HEK293 (cell line): ENCODE data around the gene PTPRO.

Experiments used
- SALL2 ChIP-seq: fragments of 450-650 bp; formaldehyde crosslinking; IDR thresholded peaks from 2 replicates; pipeline ENCODE4 v1.5.0; 2017; ENCODE audit warnings: missing biosample characterization, mild to moderate bottlenecking, missing genetic modification characterization, borderline replicate concordance
- ZBTB20 ChIP-seq: fragments of 450-650 bp; formaldehyde crosslinking; IDR thresholded peaks from 2 replicates; pipeline ENCODE4 v1.5.1; 2016; ENCODE audit warnings: missing biosample characterization, missing genetic modification characterization
- ZBTB7A ChIP-seq: fragments of 450-650 bp; formaldehyde crosslinking; IDR thresholded peaks from 2 replicates; pipeline ENCODE4 v1.5.1; 2016; ENCODE audit warnings: low read depth, missing biosample characterization, missing genetic modification characterization
- ZNF133 ChIP-seq: fragments of 450-650 bp; formaldehyde crosslinking; IDR thresholded peaks from 2 replicates; pipeline ENCODE4 v1.5.1; 2016; ENCODE audit warnings: missing biosample characterization, missing genetic modification characterization
- ZNF24 ChIP-seq: fragments of 450-650 bp; formaldehyde crosslinking; IDR thresholded peaks from 2 replicates; pipeline ENCODE4 v1.5.1; 2016; ENCODE audit warnings: missing biosample characterization, missing genetic modification characterization
- TF ChIP-seq, protein P1 (sequence below): fragments of 450-650 bp; formaldehyde crosslinking; IDR thresholded peaks from 2 replicates; pipeline ENCODE4 v1.5.1; 2016; ENCODE audit warnings: missing biosample characterization, missing genetic modification characterization

DNA sequence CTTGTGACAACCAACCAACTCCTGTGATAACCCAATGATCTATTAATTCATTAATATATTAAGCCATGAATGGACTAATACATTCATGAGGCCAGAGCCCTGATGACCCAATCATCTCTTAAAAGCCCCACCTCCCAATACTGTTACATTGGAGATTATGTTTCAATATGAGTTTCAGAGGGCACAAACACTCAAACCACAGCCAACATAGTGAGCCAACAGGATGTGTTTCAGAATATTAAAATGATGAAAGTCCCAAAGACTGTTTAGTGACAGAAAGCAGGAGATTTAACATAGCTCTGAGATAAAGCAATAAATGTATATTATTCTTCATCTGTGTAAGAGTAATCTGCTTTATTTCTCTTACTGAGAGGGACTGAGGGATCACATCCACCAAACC, 71.7 kb downstream of the PTPRO start:
- no peak for TF ChIP-seq ZBTB20 (tag by site-specific recombination)
- TF ChIP-seq SALL2 (tag by site-specific recombination), result no peak
- no peak for TF ChIP-seq ZNF133 (tag by site-specific recombination)
- no peak for TF ChIP-seq ZNF24 (tag by site-specific recombination)
- TF ChIP-seq, protein P1, sequence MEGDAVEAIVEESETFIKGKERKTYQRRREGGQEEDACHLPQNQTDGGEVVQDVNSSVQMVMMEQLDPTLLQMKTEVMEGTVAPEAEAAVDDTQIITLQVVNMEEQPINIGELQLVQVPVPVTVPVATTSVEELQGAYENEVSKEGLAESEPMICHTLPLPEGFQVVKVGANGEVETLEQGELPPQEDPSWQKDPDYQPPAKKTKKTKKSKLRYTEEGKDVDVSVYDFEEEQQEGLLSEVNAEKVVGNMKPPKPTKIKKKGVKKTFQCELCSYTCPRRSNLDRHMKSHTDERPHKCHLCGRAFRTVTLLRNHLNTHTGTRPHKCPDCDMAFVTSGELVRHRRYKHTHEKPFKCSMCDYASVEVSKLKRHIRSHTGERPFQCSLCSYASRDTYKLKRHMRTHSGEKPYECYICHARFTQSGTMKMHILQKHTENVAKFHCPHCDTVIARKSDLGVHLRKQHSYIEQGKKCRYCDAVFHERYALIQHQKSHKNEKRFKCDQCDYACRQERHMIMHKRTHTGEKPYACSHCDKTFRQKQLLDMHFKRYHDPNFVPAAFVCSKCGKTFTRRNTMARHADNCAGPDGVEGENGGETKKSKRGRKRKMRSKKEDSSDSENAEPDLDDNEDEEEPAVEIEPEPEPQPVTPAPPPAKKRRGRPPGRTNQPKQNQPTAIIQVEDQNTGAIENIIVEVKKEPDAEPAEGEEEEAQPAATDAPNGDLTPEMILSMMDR (tag by site-specific recombination), result no peak
- no peak for TF ChIP-seq ZBTB7A (tag by site-specific recombination)
